B cell (primary cell): ENCODE results near the gene AGBL4. TPM values are rescaled to one million over a fixed set of nuclear protein-coding genes. Genes with fewer than 3 reads are reported as not detected.

ENCODE experiments used
- ATAC-seq: fragments of 200-7000 bp; cut with Tn5 transposase; one replicate; pipeline ENCODE4 v1.10.0; 2021; ENCODE audit warnings: low read depth, mild to moderate bottlenecking, moderate number of reproducible peaks, moderate library complexity
- CTCF ChIA-PET: fragments of 350-600 bp; sonication (Branson Sonifier 250); formaldehyde crosslinking; loops from one replicate; lab custom pipeline; 2021; ENCODE audit warnings: antibody characterized with exemption, inconsistent platforms; lab: Charles Lee
- POLR2A ChIA-PET: fragments of 350-600 bp; sonication (Branson Sonifier 250); formaldehyde crosslinking; loops from one replicate; lab custom pipeline; 2021; ENCODE audit warnings: antibody characterized with exemption; lab: Charles Lee
- DNase-seq: peaks from one replicate; pipeline ENCODE4 v3.0.0; 2013
- H2AFZ ChIP-seq: 2 replicates; pipeline ENCODE4 v1.6.1; 2012; ENCODE audit warnings: mild to moderate bottlenecking, low read depth, low read length; ENCODE audit not compliant: insufficient read depth, poor library complexity, severe bottlenecking
- H3K27ac ChIP-seq, 2 donors: 1 replicate in 1 of 2; 2 replicates in 1 of 2; pipeline ENCODE4 v1.5.1; 2012 to 2013; ENCODE audit warnings: low read length in 2 of 2, mild to moderate bottlenecking in 2 of 2, moderate library complexity in 1 of 2
- H3K27me3 ChIP-seq, 4 experiments: fragments of 200-600 bp in 1 of 4; sonication (generic) in 1 of 4; replicated peaks in 1 of 4; 1 replicate in 2 of 4; 2 replicates in 2 of 4; pipeline versions ENCODE4 v1.6.1 to v1.7.0; 2013 to 2016; ENCODE audit warnings: low read length in 3 of 4, mild to moderate bottlenecking in 2 of 4, mixed read lengths in 1 of 4, moderate library complexity in 1 of 4; ENCODE audit not compliant: insufficient read depth in 4 of 4, control insufficient read depth in 3 of 4; ENCODE audit errors: control extremely low read depth in 1 of 4
- H3K36me3 ChIP-seq, 2 experiments: replicated peaks in 1 of 2; 1 replicate in 1 of 2; 2 replicates in 1 of 2; pipeline versions ENCODE4 v1.6.1 to v1.7.1; 2013; ENCODE audit warnings: low read length in 1 of 2; ENCODE audit not compliant: insufficient read depth in 2 of 2, control insufficient read depth in 1 of 2; ENCODE audit errors: control extremely low read depth in 1 of 2, extremely low read depth in 1 of 2
- H3K4me1 ChIP-seq, 2 donors: fragments of 200-600 bp in 1 of 2; sonication (generic) in 1 of 2; 1 replicate in 1 of 2; 2 replicates in 1 of 2; pipeline versions ENCODE4 v1.5.1 to v1.6.1; 2013 to 2017; ENCODE audit warnings: low read length in 2 of 2; ENCODE audit not compliant: control insufficient read depth in 2 of 2, insufficient read depth in 2 of 2
- H3K4me2 ChIP-seq: replicated peaks from 2 replicates; pipeline ENCODE3; 2012; ENCODE audit warnings: mild to moderate bottlenecking, low read depth, low read length; ENCODE audit not compliant: poor library complexity, severe bottlenecking
- H3K4me3 ChIP-seq, 5 experiments: fragments of 200-600 bp in 1 of 5; sonication (generic) in 1 of 5; 1 replicate in 3 of 5; 2 replicates in 2 of 5; pipeline versions ENCODE4 v1.5.1 to v1.7.0; 2011 to 2016; ENCODE audit warnings: low read length in 4 of 5, mild to moderate bottlenecking in 4 of 5, low read depth in 2 of 5, control low read depth in 1 of 5, moderate library complexity in 1 of 5; ENCODE audit not compliant: insufficient read depth in 1 of 5; ENCODE audit errors: control extremely low read depth in 1 of 5, extremely low read depth in 1 of 5
- H3K79me2 ChIP-seq: fragments of 200-600 bp; sonication (generic); one replicate; pipeline ENCODE4 v1.6.0; 2016; ENCODE audit warnings: low read length; ENCODE audit not compliant: control insufficient read depth, insufficient read depth
- H3K9ac ChIP-seq: fragments of 200-600 bp; sonication (generic); 2 replicates; pipeline ENCODE4 v1.6.1; 2017; ENCODE audit warnings: mild to moderate bottlenecking, low read length, moderate library complexity
- H3K9me3 ChIP-seq, 3 donors: one replicate each; pipeline versions ENCODE4 v1.6.1 to v1.7.1; 2013; ENCODE audit warnings: low read length in 2 of 3; ENCODE audit not compliant: control insufficient read depth in 2 of 3, insufficient read depth in 1 of 3; ENCODE audit errors: control extremely low read depth in 1 of 3
- H4K20me1 ChIP-seq: 2 replicates; pipeline ENCODE4 v1.6.0; 2012; ENCODE audit warnings: mild to moderate bottlenecking, low read length; ENCODE audit not compliant: insufficient read depth, control insufficient read depth, poor library complexity, severe bottlenecking
- H3K27ac Mint-ChIP-seq: one replicate; pipeline ENCODE4 v1.8.0; 2021; ENCODE audit warnings: mixed read lengths
- H3K27me3 Mint-ChIP-seq: one replicate; pipeline ENCODE4 v1.8.0; 2021; ENCODE audit warnings: mixed read lengths
- H3K4me1 Mint-ChIP-seq: one replicate; pipeline ENCODE4 v1.8.0; 2021; ENCODE audit warnings: mixed read lengths
- H3K4me3 Mint-ChIP-seq: one replicate; pipeline ENCODE4 v1.8.0; 2021; ENCODE audit warnings: mixed read lengths
- H3K9me3 Mint-ChIP-seq: one replicate; pipeline ENCODE4 v1.8.0; 2022; ENCODE audit warnings: mixed read lengths; ENCODE audit not compliant: insufficient read depth
- CTCF ChIP-seq: fragments of 200-600 bp; IDR thresholded peaks from one replicate; pipeline ENCODE4 v1.8.0; 2022; ENCODE audit warnings: antibody characterized with exemption, mild to moderate bottlenecking
- EZH2 ChIP-seq: IDR thresholded peaks from 2 replicates; pipeline ENCODE4 v1.6.1; 2012; ENCODE audit warnings: borderline replicate concordance, low read depth, mild to moderate bottlenecking, moderate library complexity, low read length; ENCODE audit not compliant: insufficient read depth, poor library complexity, severe bottlenecking
- WGBS: methylation state at CpG from one replicate; pipeline ENCODE4 v1.1.5; 2013; ENCODE audit warnings: missing lambda C conversion rate; ENCODE audit not compliant: insufficient coverage; 5-methylcytosine and 5-hydroxymethylcytosine counted together
- intact Hi-C: fragments of 100-400 bp; cut with micrococcal nuclease; formaldehyde crosslinking; loops from one replicate; pipeline ENCODE4 v1.10.0; 2022
- polyA plus RNA-seq: library from polyadenylated mRNA; depleted of rRNA; stranded (reverse); fragments of >200 nt; gene quantifications from 2 replicates; pipeline ENCODE4 v1.2.3, GENCODE V29; 2012
- total RNA-seq, 2 donors: library from RNA; stranded (reverse); fragments of 120-200 nt in 1 of 2; gene quantifications; 1 replicate in 1 of 2; 2 replicates in 1 of 2; pipeline versions ENCODE4 v1.2.3 to v1.2.4, GENCODE V29; 2013 to 2022

The AGBL4 gene
- total and polyA plus RNA-seq, 2 donors (not counting 1 experiment from before 2014, with no cell fraction given): 0.07 to 0.12 TPM

GRCh38 chr1:48688102-48688760, 1335.5 kb downstream of the AGBL4 start:
- peaks cover 5% of the 10 kb centered on the region for H3K27me3 Mint-ChIP-seq

More at GRCh38 chr1:48688102-48688760, 1335.5 kb downstream of the AGBL4 start:
- Histone ChIP-seq H3K9ac (no peak overlapping the region), H2AFZ (no peak overlapping the region), H3K9me3 (no peaks in the 10 kb centered on the region), H3K36me3 (no peaks in the 10 kb centered on the region), H3K4me2 (no peak overlapping the region), H3K79me2 (no peaks in the 10 kb centered on the region), H3K4me3 (no peak overlapping the region), H3K4me1 (no peaks in the 10 kb centered on the region), H4K20me1 (no peaks in the 10 kb centered on the region), H3K27me3 (no peaks in the 10 kb centered on the region), H3K27ac (no peak overlapping the region)
- no peak overlapping the region for H3K4me3 Mint-ChIP-seq
- intact Hi-C loops: no loop called here
- WGBS: 57% methylated on average over 3 of the region's 3 CpGs
- DNase-seq (no peak), ATAC-seq (no peak)
- peaks cover 2% of the 10 kb centered on the region for H3K4me1 Mint-ChIP-seq
- H3K9me3 Mint-ChIP-seq: no peaks in the 10 kb centered on the region
- POLR2A ChIA-PET: no interaction called here
- H3K27ac Mint-ChIP-seq: no peak overlapping the region
- CTCF ChIA-PET: interaction anchor here (1.8 to 3.2 kb wide), 3 partner anchors 8 to 129 kb away, joined by 5 to 16 read pairs (median 6); no protein-coding TSS in a partner anchor
- TF ChIP-seq CTCF (peak; percentile 41), EZH2 (no peak)
